GM21423 (cell line): ENCODE measurements around the gene CPLANE1.
"Not testable (repeated sequence)": the region's sequence is repeated elsewhere in the genome, so short reads cannot be mapped to it uniquely, and the experiment has no call there.

Source experiments
- ATAC-seq: cut with Tn5 transposase; IDR thresholded peaks from one replicate; pipeline ENCODE4 v1.9.1; 2021; ENCODE audit warnings: mild to moderate bottlenecking, moderate library complexity; ENCODE audit not compliant: unreplicated experiment

CPLANE1 gene

DNA sequence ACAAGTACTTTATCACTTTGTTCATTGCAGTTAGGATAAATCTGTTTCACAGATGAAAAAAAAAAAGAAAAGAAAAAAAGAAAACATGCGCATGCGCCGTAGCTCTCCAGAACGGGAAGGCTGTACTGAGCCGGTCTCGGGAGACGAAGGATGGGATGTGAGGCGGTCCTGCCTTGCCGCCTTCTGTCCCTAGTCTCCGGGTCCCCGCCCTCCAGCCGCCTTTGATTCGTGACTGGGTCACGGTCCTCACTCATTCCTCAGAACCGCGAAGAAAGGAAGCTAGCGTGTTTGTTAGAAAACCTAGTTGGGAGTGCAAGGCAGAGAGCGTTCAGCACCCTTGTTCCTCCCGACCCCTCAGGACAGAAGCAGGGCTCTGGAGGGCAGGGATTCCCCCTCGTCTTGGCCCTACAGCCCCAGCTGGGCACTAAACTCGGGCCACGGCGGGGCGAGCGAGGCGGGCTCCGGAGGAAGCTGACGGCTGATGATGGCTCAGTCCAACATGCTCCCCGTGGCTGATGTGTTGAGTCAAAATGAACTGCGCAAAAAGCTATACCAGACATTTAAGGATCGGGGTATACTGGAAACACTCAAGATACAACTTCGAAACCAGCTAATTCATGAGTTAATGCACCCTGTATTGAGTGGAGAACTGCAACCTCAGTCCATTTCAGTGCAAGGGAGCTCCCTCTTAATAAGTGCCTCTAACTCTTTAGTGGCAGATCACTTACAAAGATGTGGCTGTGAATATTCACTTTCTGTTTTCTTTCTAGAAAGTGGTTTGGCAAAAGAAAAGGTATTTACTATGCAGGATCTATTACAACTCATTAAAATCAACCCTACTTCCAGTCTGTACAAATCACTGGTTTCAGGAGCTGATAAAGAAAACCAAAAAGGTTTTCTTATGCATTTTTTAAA, 40.0 kb downstream of the CPLANE1 start:
- no peak for ATAC-seq

DNA sequence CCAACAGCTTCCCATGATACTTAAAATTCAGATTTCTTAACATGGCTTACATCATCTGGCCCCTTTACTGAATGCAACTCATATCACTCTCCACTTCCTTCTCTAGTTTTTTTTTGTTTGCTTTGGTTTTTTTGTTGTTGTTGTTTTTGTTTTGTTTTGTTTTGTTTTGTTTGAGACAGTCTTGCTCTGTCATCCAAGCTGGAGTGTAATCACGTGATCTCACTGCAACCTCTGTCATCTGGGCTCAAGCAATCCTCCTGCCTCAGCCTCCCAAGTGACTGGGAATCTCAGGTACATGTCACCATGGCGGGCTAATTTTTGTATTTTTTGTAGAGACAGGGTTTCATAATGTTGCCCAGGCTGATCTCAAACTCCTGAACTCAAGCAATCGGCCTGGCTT, 41.4 kb downstream of the CPLANE1 start:
- no peak for ATAC-seq

DNA sequence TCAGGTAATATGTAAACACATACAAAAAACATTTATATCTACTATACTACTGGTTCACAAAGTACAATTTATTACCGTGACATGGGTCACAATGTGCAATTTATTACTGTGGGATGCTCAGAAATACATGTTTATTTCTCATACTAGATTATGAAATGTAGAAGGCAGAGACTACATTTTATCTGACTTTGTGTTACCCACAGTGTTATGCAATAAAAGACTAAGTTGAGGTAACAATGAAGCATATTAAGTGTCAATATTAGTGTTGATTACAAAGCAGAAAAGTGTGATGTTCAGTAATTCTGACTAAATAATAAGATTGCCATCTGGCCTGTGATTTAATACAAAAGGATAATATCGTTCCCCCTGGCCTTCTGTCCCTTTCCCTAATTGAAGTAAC, 42.4 kb downstream of the CPLANE1 start:
- ATAC-seq: no peak

DNA sequence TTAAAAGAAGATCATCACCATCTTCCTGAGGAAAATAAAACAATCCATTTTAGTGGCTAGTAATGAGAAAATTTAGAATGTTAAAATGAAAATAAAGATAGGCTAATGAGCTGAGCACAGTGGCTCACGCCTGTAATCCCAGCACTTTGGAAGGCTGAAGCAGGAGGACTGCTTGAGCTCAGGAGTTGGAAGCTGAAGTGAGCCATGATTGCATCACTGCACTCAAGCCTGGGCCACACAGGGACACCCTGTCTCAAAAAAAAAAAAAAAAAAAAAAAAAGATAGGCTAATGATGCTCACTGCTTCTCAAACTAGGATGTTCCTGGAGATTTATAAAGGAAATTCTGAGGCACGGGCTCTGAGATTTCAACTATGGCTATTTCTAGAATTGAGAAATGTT, 50.3 kb downstream of the CPLANE1 start:
- ATAC-seq: no peak

DNA sequence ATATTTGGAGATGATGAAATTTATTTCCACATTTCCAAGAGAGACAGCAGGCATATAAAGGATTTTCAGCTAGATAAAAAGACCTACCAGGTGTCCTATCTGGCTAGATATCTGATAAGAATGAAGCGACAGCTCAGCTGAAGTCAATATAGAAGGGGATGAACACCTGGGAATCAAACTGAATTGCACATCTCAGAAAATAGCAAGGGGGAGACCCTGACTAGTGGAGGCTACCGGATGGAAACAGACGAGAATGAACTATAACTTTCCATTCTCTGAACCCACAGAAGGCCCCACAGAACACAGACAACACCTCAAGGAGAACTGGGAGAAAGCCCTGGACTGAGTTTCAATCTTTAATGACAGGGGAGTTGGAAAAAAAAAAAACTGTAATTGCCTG, 51.1 kb downstream of the CPLANE1 start:
- peak; percentile 50 for ATAC-seq

DNA sequence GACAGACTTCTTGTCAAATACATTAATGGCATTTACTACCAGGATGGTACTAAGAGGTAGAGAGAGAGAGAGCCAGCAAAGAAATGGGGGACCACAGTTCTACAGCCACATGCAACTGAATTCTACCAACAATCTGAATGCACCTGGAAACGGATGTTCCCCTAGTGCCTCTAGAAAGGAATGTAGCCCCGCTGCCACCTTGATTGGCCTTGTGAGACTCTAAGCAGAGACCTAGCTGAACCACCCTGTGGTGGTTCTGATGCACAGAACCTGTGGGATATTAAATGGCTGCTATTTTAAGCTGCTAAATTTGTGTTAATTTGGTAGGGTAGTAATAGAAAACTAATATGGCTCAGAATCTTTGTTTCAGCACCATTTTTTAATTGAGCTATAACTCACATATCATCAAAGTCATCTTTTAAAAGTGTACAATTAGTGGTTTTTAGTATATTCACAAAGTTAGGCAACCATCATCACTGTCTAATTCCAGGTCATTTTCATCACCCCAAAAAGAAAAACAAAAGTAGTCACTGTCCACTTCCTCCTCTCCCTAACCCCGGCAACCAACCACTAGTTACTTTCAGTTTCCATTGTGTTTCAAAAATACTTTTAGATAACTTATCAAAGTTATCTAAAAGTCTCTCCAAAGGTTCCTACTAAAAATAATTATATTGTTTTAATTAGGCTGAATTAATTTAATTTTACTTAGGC, 51.7 kb downstream of the CPLANE1 start:
- ATAC-seq: peak; percentile 89

DNA sequence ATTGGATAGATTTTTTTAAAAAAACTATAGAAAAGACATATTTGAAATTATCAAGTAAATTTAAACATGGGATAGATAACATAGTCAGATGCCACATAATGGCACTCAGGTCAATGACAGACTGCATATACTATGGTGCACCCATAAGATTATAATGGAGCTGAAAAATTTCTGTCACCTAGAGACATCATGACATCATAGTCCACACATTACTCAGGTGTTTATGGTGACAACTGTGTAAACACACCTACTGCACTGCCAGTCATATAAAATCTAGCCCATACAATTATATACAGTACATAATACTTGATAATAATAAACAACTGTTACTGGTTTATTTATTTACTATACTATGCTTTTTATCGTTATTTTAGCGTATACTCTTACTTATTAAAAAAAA, 58.6 kb downstream of the CPLANE1 start:
- no peak for ATAC-seq

DNA sequence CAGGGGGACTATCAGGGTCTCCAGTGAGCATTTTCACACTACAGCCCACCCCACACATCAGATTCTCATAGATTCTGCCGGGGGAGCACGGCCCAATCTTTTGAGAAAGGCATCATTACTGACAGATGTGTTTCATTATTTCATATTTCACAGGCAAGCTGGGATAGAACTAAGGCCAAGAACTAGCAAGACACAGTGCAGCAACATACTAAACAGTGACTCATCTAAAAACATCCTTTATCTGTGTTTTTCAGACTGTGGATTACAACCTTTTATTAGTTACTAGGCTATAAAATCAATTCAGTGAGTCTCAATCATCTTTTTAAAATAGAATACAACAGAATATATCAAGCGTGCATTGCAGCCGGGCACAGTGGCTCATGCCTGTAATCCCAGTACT, 59.8 kb downstream of the CPLANE1 start:
- no peak for ATAC-seq

DNA sequence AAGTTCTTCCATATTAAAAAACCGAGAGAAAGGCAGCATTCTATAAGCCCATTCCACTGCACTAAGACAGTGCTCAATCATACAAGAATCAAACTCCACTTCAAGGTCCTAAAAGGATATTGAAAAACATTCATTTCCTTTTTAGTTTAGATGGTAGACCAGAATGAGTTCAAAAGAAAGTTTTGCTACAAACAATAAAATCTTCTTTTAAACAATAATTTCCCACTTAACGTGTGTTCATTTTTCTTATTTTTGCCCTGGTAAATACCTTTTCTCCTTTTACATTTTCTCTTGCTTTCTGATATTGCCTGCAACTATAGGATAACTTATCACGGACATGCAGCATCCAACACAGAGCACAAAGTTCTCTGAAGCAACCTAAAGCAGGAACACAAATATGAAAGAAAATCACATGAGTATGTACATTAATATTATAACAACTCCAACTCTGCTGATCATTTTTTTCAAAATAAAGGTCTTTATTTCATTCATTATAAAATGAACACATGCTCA, 61.7 kb downstream of the CPLANE1 start:
- no peak for ATAC-seq

DNA sequence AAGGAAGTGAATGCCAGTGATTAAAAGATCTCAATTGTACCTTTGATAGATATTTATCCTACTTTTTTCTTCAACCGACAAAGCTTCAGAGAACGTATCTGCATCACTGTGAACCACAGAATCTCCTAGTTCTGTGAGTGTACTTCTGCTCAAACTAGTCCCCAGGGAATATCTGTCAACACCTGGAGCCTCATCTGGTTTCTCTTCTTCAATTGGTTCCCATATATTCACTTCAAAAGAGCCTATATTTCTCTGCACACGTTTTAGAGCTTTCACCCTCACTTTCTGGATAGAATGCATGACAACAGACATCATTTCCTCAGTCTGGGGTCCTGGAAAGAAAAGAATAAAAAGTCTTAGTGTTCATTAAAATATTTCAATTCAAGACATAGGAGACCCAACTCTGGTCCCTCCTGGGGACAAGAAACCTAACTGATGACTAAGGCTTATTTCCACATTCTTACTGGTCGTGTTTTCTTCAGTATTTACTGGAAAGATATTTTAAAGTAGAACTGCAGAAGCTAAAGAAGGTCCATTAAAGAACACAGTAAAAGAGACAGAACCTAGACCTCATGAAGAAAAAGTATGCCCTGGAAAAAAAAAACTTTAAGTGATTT, 64.3 kb downstream of the CPLANE1 start:
- ATAC-seq: peak; percentile 95

DNA sequence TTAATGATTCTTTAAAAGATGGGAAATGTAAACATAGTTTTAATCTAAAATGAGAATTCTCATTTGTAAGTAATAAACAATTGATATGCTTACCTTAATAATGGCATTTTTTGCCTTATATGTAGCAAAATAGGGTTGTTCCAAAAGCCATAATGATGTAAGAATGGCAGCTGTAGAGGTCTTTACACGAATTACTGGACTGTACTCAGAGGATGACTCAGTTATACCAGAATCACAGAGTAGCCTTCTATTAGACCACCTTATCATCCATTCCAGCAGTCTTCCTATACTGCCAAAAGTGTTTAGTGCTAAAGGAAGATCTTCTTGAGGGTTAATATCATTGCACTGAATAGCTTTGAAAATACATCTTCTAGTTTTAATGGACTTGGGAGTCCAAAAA, 66.5 kb downstream of the CPLANE1 start:
- no peak for ATAC-seq

DNA sequence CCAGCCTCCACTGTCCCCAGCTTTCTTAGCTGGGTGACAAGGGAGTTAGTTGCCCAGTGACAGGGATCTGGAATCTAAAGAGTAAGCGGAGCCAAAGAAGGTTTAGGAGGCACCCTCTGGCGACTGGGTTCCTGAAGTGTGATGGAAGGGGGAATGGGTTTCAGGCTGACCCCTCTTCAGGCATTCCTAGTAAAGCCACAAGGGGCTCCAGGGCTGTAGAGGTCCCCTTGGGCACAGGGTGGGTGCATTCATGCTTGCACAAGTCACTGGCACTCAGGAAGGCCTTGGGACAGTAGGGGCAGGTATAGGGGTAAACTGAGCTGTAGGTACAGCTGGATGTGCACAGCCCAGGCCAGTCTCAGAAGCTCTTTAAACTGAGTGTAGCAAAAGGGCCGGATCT, 74.2 kb downstream of the CPLANE1 start:
- no peak for ATAC-seq

DNA sequence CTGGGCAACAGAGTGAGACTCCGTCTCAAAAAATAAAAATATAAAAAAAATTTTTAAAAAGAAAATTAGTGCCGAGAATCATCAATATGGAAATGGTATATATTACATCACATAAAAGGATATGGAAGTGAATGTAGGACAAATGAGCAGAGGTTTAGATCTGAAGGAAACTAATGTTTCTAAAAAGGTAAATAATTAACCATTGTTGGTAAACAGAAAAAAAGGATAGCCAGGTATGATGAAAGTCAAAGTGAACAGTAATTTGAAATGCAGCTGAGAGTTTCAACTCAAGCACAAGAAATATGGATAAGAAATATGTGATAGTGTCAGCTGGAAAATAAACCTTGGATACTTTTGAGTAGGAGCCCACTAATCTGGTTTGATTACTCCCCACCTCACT, 76.2 kb downstream of the CPLANE1 start:
- no peak for ATAC-seq

DNA sequence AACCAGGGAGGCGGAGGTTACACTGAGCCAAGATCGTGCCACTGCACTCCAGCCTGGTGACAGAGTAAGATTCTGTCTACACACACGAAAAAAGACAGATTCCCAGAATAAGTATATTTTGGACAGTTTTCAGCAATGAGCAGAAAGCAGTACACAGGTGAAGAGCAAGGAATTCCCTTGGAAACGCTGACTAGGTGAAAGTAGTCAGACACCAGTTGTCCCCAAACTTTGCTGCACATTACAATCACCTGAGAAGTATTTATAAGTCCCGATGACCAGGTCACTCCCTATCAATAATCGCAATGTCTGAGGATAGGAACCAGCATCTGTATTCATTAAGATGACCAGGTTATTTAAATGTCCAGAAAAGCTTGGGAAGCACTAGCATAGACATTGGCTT, 78.3 kb downstream of the CPLANE1 start:
- ATAC-seq: no peak

DNA sequence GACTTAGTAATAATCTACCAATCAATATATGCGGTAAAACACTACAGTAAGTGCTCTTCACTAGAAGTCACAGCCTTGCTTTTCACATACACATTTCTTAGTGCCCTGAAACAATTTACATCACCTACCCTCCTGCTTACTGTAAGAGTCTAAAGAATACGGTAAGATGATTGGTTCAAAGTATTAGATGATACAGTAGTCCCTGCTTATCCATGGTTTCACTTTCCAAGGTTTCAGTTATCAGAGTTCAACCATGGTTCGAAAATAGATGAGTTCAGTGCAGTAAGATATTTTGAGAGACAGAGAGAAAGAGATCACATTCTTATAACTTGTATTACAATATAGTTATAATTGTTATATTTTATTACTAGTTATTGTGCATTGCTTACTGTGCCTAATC, 83.0 kb downstream of the CPLANE1 start:
- no peak for ATAC-seq

DNA sequence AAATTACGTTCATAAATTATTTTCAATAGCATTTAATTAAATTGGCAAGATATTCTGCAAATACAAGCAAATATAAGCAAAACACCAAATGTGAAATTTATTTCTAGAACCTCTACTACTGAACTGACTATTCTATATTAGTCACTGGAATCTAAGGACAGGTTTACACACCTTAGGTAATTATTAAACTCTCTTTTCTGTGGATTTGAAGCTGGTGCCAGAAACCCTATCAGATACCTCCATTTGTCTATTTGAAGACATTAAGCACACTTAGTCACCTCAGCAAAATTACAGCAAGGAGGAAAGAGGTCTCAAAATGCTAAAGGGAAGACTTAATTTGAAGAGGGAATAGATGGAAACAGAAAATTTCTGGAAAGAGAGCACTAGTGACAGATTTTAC, 83.4 kb downstream of the CPLANE1 start:
- ATAC-seq: no peak

DNA sequence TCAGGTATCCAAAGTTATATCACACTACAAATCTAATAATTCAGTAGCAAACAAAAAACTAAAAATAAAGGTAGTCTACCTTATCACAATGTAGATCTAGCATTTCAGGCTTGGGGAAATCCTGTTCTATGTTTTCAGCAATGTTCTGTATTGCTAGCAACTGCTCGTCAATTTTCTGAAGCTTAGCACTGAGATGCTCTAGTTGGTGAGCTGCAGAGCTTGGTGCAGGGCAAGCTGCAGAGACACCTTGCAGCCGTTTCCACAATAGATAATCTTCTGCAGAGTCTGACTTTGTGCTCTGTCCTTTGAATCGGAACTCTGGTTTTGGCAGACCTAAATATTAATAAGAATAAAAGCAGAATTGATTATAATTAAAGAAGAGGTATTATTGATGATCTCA, 95.5 kb downstream of the CPLANE1 start:
- no peak for ATAC-seq

DNA sequence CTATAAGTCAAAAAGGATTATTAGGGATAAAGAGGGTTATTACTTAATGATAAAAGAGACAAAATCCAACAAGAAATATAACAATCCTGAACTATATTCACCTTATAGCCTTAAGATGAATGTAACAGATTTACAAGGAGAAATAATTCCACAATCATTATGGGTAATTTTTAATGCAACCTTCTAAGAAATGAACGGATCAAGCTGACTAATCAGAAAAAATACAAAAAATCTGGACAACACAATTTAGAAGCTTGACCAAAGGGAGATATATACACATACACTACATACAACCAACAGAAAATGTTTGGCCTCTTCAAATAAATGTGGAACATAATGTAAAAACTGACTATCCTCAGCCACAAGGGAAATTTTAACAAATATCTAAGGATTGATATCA, 102.3 kb downstream of the CPLANE1 start:
- ATAC-seq: no peak

DNA sequence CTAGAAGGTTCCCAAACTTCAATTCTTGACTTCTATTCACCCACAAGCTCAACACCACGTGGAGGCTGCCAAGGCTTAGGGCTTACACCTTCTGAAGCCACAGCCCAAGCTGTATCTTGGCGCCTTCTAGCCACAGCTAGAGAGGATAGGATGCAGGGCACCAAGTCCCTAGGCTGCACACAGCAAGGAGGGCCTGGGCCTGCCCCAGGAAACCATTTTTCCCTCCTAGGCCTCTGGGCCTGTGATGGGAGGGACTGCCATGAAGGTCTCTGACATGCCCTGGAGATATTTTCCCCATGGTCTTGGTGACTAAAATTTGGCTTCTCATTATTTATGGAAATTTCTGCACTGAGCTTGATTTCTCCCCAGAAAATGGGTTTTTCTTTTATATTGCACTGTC, 112.5 kb downstream of the CPLANE1 start:
- ATAC-seq: no peak

DNA sequence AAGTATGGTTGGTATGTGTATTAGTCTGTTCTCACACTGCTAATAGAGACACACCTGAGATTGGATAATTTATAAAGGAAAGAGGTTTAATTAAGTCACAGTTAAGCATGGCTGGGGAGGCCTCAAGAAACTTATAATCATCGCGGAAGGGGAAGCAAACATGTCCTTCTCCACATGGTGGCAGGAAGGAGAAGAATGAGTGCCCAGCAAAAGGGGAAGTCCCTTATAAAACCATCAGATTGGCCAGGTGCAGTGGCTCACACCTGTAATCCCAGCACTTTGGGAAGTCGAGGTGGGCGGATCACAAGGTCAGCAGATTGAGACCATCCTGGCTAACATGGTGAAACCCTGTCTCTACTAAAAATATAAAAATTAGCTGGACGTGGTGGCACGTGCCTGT, 113.9 kb downstream of the CPLANE1 start:
- ATAC-seq: not testable (repeated sequence)

DNA sequence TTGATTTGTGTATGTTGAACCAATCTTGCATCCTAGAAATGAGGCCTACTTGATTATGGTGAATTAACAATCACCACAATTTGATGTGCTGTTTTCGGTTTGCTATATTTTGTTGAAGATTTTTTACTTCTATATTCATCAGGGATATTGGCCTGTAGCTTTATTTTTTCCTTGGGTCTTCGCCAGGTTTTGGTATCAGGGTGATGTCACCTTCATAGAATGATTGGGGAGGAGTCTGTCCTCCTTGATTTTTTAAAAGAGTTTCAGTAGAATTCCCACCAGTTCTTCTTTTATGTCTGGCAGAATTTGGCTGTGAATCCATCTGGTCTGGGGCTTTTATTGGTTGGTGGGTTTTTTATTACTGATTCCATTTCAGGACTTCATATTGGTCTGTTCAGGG, 115.2 kb downstream of the CPLANE1 start:
- no peak for ATAC-seq

DNA sequence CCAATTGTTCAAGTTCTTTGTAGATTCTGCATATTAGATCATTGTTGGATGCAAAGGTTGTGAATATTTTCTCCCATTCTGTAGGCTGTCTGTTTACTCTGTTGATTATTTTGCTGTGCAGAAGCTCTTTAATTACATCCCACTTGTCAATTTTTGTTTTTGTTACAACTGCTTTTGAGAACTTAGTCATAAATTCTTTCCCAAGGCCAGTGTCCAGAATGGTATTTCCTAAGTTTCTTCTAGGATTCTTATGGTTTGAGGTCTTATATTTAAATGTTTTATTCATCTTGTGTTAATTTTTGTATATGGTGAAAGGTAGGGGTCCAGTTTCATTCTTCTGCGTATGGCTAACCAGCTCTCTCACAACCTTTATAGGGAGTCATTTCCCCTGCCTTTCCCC, 116.5 kb downstream of the CPLANE1 start:
- no peak for ATAC-seq
